Measurements from ENCODE around the gene NRP1. TPM values are rescaled to one million over a fixed set of nuclear protein-coding genes. Genes with fewer than 3 reads are reported as not detected.
A peak's percentile ranks its signal among the peaks of the same experiment; 100 is the strongest.

The NRP1 gene
- total RNA-seq, 1 donor: 173 TPM

DNA sequence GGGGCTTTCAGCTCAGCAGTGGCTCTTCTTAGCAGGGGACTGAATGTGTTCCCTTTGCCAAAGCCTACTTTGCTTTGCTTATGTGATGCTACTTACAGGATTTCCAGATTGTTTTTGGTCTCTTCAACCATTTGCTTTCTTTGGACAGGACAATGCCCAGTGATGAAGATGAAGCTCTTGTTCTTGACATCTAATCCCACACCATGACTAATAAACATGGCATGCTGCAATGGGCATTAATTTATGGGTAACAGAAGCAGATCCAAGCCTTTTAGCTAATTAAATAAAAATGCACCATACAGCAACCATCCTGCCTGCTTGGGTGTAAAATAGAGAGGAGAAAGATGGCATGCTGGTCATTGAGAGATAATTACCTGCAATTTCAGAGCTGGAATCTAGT is 200.9 kb downstream of the NRP1 start:
- Histone ChIP-seq H2AFZ (ENCODE audit: low read length) (no peak overlapping the region), H3K4me3 (ENCODE audit: insufficient read depth, low read length) (no peak overlapping the region), H3K9me3 (ENCODE audit: low read depth, low read length) (no peaks in the 10 kb centered on the region), H3K79me2 (ENCODE audit: insufficient read depth, low read length) (no peaks in the 10 kb centered on the region), H3K27ac (ENCODE audit: low read depth, low read length) (peak overlapping the region; percentile 74), H3K27me3 (ENCODE audit: insufficient read depth, low read length) (no peaks in the 10 kb centered on the region), H4K20me1 (ENCODE audit: insufficient read depth, low read length) (no peaks in the 10 kb centered on the region), H3K4me2 (ENCODE audit: insufficient read depth, low read length) (no peak overlapping the region), H3K4me1 (ENCODE audit: insufficient read depth, low read length) (peaks cover 57% of the 10 kb centered on the region), H3K36me3 (ENCODE audit: insufficient read depth, low read length) (no peaks in the 10 kb centered on the region)
- TF ChIP-seq, protein P1, sequence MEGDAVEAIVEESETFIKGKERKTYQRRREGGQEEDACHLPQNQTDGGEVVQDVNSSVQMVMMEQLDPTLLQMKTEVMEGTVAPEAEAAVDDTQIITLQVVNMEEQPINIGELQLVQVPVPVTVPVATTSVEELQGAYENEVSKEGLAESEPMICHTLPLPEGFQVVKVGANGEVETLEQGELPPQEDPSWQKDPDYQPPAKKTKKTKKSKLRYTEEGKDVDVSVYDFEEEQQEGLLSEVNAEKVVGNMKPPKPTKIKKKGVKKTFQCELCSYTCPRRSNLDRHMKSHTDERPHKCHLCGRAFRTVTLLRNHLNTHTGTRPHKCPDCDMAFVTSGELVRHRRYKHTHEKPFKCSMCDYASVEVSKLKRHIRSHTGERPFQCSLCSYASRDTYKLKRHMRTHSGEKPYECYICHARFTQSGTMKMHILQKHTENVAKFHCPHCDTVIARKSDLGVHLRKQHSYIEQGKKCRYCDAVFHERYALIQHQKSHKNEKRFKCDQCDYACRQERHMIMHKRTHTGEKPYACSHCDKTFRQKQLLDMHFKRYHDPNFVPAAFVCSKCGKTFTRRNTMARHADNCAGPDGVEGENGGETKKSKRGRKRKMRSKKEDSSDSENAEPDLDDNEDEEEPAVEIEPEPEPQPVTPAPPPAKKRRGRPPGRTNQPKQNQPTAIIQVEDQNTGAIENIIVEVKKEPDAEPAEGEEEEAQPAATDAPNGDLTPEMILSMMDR (IDR thresholded peaks at IDR 0.05; ENCODE audit: extremely low read depth, low read depth, low read length): no peak
- DNase-seq (ENCODE audit: insufficient read length, low spot score, missing footprints): no peak

DNA sequence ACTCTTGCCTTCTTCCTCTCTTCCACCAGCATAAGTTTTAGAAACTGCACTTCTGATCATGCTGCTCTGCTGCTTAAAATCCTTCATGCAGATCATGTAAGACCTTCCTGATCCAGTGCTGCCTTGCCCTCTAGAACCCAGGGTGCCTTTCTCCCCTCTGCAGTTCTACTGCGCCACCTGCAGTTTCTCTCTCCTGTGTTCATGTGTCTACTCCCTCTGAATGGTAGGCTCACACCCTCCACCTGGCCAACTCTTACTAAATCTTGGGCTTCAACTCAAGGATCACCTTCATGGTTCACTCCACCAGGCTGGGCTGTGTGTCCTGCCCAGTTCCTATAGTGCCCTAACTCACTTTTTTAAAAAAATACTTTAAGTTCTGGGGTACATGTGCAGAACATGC is 201.8 kb downstream of the NRP1 start:
- H2AFZ ChIP-seq (ENCODE audit: low read length): no peak overlapping the region
- H3K27me3 ChIP-seq (ENCODE audit: insufficient read depth, low read length): no peaks in the 10 kb centered on the region
- no peak for DNase-seq (ENCODE audit: insufficient read length, low spot score, missing footprints)
- H3K36me3 ChIP-seq (ENCODE audit: insufficient read depth, low read length): no peaks in the 10 kb centered on the region
- H3K4me2 ChIP-seq (ENCODE audit: insufficient read depth, low read length): no peak overlapping the region
- H3K79me2 ChIP-seq (ENCODE audit: insufficient read depth, low read length): no peaks in the 10 kb centered on the region
- peak overlapping the region; percentile 1 for H3K27ac ChIP-seq (ENCODE audit: low read depth, low read length)
- H3K9me3 ChIP-seq (ENCODE audit: low read depth, low read length): no peaks in the 10 kb centered on the region
- H3K4me3 ChIP-seq (ENCODE audit: insufficient read depth, low read length): no peak overlapping the region
- H4K20me1 ChIP-seq (ENCODE audit: insufficient read depth, low read length): no peaks in the 10 kb centered on the region
- TF ChIP-seq, protein P1 (IDR thresholded peaks at IDR 0.05; ENCODE audit: extremely low read depth, low read depth, low read length): no peak
- H3K4me1 ChIP-seq (ENCODE audit: insufficient read depth, low read length): peaks cover 59% of the 10 kb centered on the region

DNA sequence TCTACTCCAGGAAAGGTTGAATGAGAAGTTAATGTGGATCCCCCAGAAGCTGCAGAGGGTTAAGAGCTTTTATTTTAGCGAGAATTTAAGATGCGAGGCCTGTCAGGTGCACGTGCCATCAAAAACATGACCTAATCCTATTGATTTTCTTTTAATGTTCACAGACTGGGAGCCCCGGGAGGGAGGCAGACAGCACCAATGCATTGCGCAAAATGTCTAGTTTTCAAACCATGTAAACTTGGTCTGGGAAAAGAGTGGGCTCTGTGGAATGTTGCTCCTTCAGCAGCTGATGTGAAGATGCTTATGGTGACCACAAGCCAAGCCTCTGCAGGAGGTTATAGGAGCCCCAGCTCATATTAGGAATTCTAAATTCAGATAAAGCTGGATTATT is 204.5 kb downstream of the NRP1 start:
- no peaks in the 10 kb centered on the region for H3K27me3 ChIP-seq (ENCODE audit: insufficient read depth, low read length)
- peak overlapping the region; percentile 94 for H3K27ac ChIP-seq (ENCODE audit: low read depth, low read length)
- no peaks in the 10 kb centered on the region for H3K79me2 ChIP-seq (ENCODE audit: insufficient read depth, low read length)
- no peaks in the 10 kb centered on the region for H3K36me3 ChIP-seq (ENCODE audit: insufficient read depth, low read length)
- H2AFZ ChIP-seq (ENCODE audit: low read length): no peak overlapping the region
- H4K20me1 ChIP-seq (ENCODE audit: insufficient read depth, low read length): no peaks in the 10 kb centered on the region
- no peak overlapping the region for H3K4me3 ChIP-seq (ENCODE audit: insufficient read depth, low read length)
- TF ChIP-seq, protein P1 (IDR thresholded peaks at IDR 0.05; ENCODE audit: extremely low read depth, low read depth, low read length): no peak
- peak overlapping the region; percentile 73 for H3K4me2 ChIP-seq (ENCODE audit: insufficient read depth, low read length)
- no peak for DNase-seq (ENCODE audit: insufficient read length, low spot score, missing footprints)
- peaks cover 52% of the 10 kb centered on the region for H3K4me1 ChIP-seq (ENCODE audit: insufficient read depth, low read length)
- H3K9me3 ChIP-seq (ENCODE audit: low read depth, low read length): no peaks in the 10 kb centered on the region

DNA sequence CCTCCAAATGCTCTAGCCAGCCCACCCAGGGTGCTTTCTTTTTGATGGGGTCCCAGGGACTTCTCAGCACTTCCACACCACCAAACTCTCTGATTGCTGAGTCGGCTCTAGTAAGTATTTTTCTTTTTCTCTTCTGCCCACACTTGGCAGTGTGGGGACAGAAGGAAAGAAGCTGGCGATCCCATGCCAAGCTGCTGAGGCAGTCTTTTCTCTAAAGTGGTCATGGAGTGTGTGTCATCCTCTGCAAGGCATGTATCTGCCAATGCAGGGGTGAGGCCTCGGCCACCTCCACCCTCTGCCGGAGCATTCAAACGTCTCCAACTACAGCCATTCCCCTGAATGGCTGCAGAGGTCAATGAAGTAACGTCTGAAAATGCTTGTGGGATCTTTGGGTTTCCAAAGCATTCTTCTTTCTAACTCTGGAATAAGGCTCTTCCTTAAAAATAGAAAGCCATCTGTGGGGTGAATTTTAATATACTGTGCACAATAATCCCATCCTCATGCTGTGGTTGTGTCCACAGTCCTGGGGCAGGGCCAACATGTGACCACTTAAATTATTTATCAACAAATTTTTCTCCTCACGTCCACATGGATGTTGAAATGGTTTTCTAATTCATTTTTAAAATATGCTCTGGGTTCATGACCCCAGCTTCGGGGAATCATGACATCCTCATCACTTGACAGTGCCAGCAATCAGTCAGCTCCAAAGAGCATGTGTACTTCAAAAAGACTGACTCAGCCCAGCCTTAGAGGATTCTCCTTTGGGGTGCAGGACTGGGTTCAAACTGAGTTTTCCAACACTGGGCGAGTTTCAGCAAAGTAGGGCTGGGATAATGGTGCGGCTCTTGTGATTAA is 205.1 kb downstream of the NRP1 start:
- H3K36me3 ChIP-seq (ENCODE audit: insufficient read depth, low read length): no peaks in the 10 kb centered on the region
- no peak overlapping the region for H2AFZ ChIP-seq (ENCODE audit: low read length)
- H3K27me3 ChIP-seq (ENCODE audit: insufficient read depth, low read length): no peaks in the 10 kb centered on the region
- TF ChIP-seq, protein P1 (IDR thresholded peaks at IDR 0.05; ENCODE audit: extremely low read depth, low read depth, low read length): peak; percentile 50
- peak overlapping the region; percentile 73 for H3K4me2 ChIP-seq (ENCODE audit: insufficient read depth, low read length)
- H3K4me3 ChIP-seq (ENCODE audit: insufficient read depth, low read length): peak overlapping the region; percentile 45
- DNase-seq (ENCODE audit: insufficient read length, low spot score, missing footprints): peak; percentile 98
- peak overlapping the region; percentile 94 for H3K27ac ChIP-seq (ENCODE audit: low read depth, low read length)
- H3K4me1 ChIP-seq (ENCODE audit: insufficient read depth, low read length): peaks cover 48% of the 10 kb centered on the region
- no peaks in the 10 kb centered on the region for H3K79me2 ChIP-seq (ENCODE audit: insufficient read depth, low read length)
- H4K20me1 ChIP-seq (ENCODE audit: insufficient read depth, low read length): no peaks in the 10 kb centered on the region
- H3K9me3 ChIP-seq (ENCODE audit: low read depth, low read length): no peaks in the 10 kb centered on the region
